ENCODE measurements around the gene LIPA. TPM values are rescaled to one million over a fixed set of nuclear protein-coding genes. Genes with fewer than 3 reads are reported as not detected.
"Not testable (repeated sequence)": the region's sequence is repeated elsewhere in the genome, so short reads cannot be mapped to it uniquely, and the experiment has no call there.

LIPA gene
- total RNA-seq, 2 experiments from 2014 or later, result 8.9 to 19.4 TPM

DNA sequence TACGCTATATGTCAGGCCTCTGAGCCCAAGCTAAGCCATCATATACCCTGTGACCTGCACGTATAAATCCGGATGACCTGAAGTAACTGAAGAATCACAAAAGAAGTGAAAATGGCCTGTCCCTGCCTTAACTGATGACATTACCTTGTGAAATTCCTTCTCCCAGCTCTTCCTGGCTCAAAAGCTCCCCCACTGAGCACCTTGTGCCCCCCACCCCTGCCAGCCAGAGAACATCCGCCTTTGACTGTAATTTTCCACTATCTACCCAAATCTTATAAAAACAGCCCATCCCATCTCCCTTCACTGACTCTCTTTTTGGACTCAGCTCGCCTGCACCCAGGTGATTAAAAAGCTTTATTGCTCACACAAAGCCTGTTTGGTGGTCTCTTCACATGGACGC lies 33.1 kb upstream of the LIPA start:
- DNase-seq (ENCODE audit: low spot score); H3K4me3 ChIP-seq (ENCODE audit: low read depth, low read length, poor library complexity, severe bottlenecking); H2AFZ ChIP-seq (ENCODE audit: low read length); H3K4me1 ChIP-seq (ENCODE audit: insufficient read depth, low read length, poor library complexity, severe bottlenecking); intact Hi-C loops (cut with micrococcal nuclease; ENCODE audit: unreplicated experiment); H3K9me3 ChIP-seq (ENCODE audit: low read length); CTCF ChIA-PET (ENCODE audit: unreplicated experiment); BruUV-seq (replicated peaks); H4K20me1 ChIP-seq (ENCODE audit: insufficient read depth, low read length); POLR2A ChIA-PET; H3K79me2 ChIP-seq (ENCODE audit: insufficient read depth, low read depth, low read length); H3K27ac ChIP-seq (ENCODE audit: low read depth, low read length, poor library complexity, severe bottlenecking); H3K4me2 ChIP-seq (ENCODE audit: low read length); H3K9me2 ChIP-seq (ENCODE audit: insufficient read depth, low read length); H3K36me3 ChIP-seq (ENCODE audit: insufficient read depth, low read length): not testable (repeated sequence)

DNA sequence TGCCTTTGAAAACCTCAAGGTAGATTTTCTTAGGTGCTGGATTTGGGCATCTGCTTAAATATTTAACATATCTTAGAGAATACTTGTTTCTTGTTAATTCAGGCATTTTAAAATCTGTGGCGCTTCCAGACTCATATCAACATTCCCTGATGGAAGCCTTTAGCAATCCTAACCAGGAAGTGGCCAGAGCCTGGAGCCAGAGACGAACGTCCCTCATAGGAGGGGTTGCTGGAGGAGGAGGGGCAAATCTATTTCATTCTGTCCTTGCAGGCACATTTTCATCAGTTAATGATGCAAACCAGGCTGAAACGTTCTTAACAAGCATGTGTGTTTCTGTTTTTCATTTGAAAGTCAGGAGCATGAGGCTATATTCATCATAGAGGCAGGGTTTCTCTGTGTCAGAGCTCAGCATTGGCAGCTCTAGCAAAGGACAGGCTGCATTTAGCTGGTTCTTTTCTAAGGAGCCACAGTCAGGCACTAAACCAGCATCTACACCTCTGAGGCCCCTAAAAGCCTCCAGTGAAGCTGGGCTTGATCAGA lies 32.4 kb upstream of the LIPA start:
- Histone ChIP-seq H3K9me3 (ENCODE audit: low read length) (no peaks in the 10 kb centered on the region), H3K9me2 (ENCODE audit: insufficient read depth, low read length) (no peaks in the 10 kb centered on the region), H4K20me1 (ENCODE audit: insufficient read depth, low read length) (no peaks in the 10 kb centered on the region), H3K4me2 (ENCODE audit: low read length) (no peak overlapping the region), H3K27ac (ENCODE audit: low read depth, low read length, poor library complexity, severe bottlenecking) (no peak overlapping the region), H2AFZ (ENCODE audit: low read length) (no peak overlapping the region), H3K79me2 (ENCODE audit: insufficient read depth, low read depth, low read length) (no peaks in the 10 kb centered on the region), H3K36me3 (ENCODE audit: insufficient read depth, low read length) (no peaks in the 10 kb centered on the region), H3K4me3 (ENCODE audit: low read depth, low read length, poor library complexity, severe bottlenecking) (no peak overlapping the region), H3K4me1 (ENCODE audit: insufficient read depth, low read length, poor library complexity, severe bottlenecking) (no peaks in the 10 kb centered on the region)
- intact Hi-C loops (cut with micrococcal nuclease; ENCODE audit: unreplicated experiment), result no loop called here
- ChIA-PET POLR2A (no interaction called here), CTCF (ENCODE audit: unreplicated experiment) (no interaction called here)
- TF ChIP-seq, protein P1, sequence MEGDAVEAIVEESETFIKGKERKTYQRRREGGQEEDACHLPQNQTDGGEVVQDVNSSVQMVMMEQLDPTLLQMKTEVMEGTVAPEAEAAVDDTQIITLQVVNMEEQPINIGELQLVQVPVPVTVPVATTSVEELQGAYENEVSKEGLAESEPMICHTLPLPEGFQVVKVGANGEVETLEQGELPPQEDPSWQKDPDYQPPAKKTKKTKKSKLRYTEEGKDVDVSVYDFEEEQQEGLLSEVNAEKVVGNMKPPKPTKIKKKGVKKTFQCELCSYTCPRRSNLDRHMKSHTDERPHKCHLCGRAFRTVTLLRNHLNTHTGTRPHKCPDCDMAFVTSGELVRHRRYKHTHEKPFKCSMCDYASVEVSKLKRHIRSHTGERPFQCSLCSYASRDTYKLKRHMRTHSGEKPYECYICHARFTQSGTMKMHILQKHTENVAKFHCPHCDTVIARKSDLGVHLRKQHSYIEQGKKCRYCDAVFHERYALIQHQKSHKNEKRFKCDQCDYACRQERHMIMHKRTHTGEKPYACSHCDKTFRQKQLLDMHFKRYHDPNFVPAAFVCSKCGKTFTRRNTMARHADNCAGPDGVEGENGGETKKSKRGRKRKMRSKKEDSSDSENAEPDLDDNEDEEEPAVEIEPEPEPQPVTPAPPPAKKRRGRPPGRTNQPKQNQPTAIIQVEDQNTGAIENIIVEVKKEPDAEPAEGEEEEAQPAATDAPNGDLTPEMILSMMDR (conservative IDR thresholded peaks at IDR 0.05; ENCODE audit: low read length), result no peak
- TF ChIP-seq EZH2phosphoT487 (IDR thresholded peaks at IDR 0.05; ENCODE audit: borderline replicate concordance, low read depth, low read length), result no peak
- BruUV-seq (replicated peaks), result no TSS peak
- no peak for DNase-seq (ENCODE audit: low spot score)

DNA sequence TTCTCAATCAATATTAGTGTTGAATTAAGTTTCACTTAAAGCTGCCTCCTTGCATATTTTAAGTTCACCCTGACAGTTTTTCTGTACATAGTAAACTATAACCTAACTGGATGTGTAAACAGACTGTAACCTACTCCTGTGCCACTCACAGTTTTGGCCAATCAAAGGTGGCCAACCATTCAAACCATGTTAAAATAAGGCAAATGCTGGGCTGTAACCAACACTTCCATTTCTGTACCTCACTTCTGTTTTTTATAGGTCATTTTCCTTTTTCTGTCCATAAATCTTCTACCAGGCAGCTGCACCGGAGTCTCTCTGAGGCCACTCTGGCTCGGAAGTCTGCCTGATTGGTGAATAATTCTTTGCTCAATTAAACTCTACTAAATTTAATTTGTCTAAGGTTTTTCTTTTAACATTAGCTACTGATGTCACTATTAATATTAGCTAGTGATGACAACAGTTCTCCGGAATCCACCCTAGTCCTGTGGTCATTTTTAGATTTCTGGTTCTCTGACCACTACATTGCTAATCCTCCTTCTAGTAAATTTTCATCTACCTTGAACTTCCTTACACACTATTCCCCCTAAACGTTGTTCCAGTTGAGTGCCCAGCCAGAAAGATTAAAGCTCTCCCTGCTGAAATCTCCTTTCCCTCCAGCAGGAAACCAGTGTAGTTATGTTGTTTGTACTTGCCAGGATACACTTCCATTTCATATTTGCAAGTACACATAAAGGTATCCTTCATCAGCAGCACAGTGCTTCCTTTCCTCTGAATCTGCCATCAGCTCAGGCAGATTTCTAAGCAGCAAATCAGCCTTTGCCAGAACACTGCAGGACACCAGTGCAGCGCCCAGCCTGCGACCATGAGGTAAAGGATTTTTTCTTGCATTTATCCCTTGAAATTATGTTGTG lies 31.7 kb upstream of the LIPA start:
- POLR2A ChIA-PET, result no interaction called here
- intact Hi-C loops (cut with micrococcal nuclease; ENCODE audit: unreplicated experiment), result no loop called here
- no peaks in the 10 kb centered on the region for H3K9me3 ChIP-seq (ENCODE audit: low read length)
- H3K79me2 ChIP-seq (ENCODE audit: insufficient read depth, low read depth, low read length), result no peaks in the 10 kb centered on the region
- H2AFZ ChIP-seq (ENCODE audit: low read length), result no peak overlapping the region
- DNase-seq (ENCODE audit: low spot score), result no peak
- H3K4me1 ChIP-seq (ENCODE audit: insufficient read depth, low read length, poor library complexity, severe bottlenecking), result no peaks in the 10 kb centered on the region
- no peaks in the 10 kb centered on the region for H3K9me2 ChIP-seq (ENCODE audit: insufficient read depth, low read length)
- H4K20me1 ChIP-seq (ENCODE audit: insufficient read depth, low read length), result no peaks in the 10 kb centered on the region
- TF ChIP-seq, protein P1 (conservative IDR thresholded peaks at IDR 0.05; ENCODE audit: low read length), result no peak
- no peak for TF ChIP-seq EZH2phosphoT487 (IDR thresholded peaks at IDR 0.05; ENCODE audit: borderline replicate concordance, low read depth, low read length)
- BruUV-seq (replicated peaks), result no TSS peak
- no peak overlapping the region for H3K27ac ChIP-seq (ENCODE audit: low read depth, low read length, poor library complexity, severe bottlenecking)
- no peak overlapping the region for H3K4me3 ChIP-seq (ENCODE audit: low read depth, low read length, poor library complexity, severe bottlenecking)
- H3K4me2 ChIP-seq (ENCODE audit: low read length), result no peak overlapping the region
- CTCF ChIA-PET (ENCODE audit: unreplicated experiment), result no interaction called here
- no peaks in the 10 kb centered on the region for H3K36me3 ChIP-seq (ENCODE audit: insufficient read depth, low read length)
